ENCODE data around the gene ENTPD2.
A peak's percentile ranks its signal among the peaks of the same experiment; 100 is the strongest.

The ENTPD2 gene

DNA sequence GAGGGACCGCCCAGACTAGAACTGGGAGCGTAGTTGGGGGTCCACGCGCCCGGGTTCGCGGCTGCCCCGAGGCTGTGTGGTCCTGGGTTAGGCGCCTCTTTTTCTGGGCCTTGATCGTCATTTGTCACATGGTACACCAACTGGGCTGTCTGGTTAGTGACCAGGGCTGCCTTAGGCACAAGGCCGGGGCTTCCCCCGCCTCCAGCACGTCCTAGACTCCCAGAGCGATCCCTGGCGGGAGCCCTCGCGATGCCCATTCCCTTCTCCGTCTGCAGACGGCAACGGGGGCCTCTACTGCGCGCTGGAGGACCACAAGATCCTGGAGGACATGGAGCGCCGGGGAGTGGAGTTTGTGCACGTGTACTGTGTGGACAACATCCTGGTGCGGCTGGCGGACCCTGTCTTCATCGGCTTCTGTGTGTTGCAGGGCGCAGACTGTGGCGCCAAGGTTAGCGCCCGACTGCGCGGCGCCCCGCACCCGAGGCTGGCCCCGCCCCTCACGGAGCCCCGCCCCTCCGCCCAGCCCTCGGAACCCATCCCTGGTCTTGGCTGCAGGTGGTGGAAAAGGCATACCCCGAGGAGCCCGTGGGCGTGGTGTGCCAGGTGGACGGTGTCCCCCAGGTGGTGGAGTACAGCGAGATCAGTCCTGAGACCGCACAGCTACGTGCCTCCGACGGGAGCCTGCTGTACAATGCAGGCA is 25.0 kb upstream of the ENTPD2 start:
- DNase-seq: peak; percentile 69 to 80 (median 75)

DNA sequence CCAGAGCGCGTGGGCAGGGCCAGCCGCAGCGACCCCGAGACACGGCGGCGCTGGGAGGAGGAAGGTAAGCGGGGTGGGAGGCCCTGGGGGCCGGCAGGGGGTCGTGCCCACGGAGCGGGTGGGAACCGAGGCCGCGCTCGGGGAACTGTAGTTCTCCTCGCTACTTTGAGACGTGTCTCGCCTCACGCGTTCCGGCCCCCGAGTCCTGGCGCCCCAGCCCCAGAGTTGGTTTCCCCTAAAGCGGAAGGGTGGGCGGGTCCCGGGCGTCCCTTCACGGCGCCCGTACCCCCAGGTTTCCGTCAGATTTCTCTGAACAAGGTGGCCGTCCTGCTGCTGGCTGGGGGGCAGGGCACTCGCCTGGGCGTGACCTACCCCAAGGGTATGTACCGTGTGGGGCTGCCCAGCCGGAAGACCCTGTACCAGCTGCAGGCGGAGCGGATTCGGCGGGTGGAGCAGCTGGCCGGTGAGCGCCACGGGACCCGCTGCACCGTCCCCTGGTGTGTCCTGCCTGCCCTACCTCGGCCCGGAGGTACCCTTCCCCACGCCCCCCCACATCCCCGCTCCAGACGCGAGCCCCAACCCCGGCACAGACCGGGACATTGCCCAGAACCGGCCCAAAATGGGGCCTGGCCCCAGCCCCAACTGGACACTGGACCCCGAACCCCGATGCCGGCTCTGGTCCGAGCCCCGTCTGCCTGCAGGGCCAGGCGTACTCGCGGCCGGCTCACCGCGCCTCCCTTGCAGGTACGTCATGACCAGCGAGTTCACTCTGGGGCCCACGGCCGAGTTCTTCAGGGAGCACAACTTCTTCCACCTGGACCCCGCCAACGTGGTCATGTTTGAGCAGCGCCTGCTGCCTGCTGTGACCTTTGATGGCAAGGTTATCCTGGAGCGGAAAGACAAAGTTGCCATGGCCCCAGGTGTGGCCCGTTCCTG is 24.2 kb upstream of the ENTPD2 start:
- no peak for DNase-seq

DNA sequence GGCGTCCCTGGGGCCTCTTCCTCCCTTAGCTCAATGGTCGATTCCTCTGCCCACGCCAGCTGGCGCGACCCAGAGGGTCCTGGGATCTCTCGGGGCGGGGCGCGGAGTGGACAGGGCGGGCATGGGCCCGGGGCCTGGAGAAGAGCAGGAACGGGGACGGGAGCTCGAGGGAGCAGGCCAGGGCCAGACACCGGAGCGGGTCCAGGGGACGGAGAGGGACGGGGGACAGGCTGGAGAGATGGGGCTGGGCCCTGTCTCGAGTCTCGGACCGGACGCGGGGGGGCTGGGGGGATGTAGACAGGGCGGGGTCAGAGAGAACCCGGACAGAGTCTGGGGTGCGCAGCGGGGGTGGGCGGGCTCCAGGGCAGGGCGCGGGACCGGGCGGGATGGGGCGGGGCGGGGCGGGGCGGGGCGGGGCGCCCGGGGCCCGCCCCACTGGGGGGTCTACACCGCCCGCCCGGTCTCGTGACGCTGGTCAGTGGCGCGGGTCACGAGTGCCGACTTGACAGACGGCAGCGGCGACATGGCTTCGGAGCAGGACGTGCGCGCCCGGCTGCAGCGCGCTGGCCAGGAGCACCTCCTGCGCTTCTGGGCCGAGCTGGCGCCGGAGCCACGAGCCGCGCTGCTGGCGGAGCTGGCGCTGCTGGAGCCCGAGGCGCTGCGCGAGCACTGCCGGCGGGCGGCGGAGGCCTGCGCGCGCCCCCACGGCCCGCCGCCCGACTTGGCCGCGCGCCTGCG is 23.3 kb upstream of the ENTPD2 start, which contains the start of gene UAP1L1:
UAP1L1 (plus strand) TSS at position 508 of the 738 bp plus-strand sequence; CDS start at position 524, 16 bp downstream.
- peak; percentile 11 to 53 (median 38) for DNase-seq

DNA sequence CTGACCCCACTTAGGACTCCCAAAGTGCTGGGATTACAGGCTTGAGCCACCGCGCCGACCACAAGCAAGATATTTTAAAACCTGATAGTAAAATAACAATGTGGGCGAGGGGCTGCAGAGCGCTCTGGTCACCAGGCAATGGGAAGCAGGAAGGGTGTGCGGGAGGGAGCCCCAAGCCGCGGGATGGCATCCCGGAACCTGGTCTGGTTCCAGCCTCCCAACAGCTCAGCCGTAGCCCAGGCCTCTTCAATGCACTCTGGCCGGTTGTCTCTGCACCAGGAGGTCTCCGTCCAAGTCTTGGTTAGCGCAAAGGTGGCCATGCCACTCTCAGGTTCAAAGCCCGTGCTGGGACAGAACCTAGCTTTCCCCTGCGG is 22.8 kb upstream of the ENTPD2 start:
- no peak for DNase-seq

DNA sequence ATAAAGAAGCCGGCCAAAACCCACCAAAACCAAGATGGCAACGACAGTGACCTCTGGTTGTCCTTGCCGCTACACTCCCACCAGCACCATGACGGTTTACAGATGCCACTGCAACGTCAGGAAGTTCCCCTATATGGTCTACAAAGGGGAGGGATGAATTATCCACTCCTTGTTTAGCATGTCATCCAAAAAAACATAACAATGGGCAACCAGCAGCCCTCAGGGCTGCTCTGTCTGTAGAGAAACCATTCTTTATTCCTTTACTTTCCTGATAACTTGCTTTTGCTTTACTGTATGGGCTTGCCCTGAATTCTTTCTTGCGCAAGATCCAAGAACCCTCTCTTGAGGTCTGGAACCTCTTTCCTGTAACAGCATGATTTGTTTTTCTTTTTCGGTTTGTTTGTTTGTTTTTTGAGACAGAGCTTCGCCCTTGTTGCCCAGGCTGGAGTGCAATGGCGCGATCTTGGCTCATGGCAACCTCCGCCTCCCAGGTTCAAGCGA is 21.5 kb upstream of the ENTPD2 start:
- DNase-seq: no peak

DNA sequence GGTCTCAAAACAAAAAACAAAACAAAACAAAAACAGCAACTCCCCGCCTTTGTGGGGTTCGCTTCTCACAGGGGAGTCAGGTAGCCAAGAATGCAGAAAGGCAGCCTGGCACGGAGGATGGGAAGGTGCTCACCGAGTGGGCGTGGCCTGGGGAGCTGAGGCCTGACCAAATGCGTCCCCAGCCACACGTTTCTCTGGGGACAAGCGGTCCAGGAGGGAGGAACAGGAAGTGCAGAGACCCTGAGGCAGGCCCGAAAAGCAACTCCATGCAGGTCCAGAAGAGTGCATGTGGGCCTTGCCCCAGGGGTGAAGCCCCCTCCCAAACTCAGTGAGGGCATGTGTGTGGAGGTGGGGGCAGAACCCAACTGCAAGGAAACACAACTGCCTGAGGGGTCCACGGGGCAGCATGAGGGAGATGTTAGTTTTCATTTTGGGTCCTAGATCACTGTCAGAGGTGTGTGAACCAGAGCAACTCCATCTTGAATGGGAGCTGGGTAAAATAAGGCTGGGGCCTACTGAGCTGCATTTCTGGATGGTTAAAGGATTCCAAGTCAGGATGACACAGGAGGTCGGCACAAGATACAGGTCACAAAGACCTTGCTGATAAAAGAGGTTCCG is 20.9 kb upstream of the ENTPD2 start:
- no peak for DNase-seq

DNA sequence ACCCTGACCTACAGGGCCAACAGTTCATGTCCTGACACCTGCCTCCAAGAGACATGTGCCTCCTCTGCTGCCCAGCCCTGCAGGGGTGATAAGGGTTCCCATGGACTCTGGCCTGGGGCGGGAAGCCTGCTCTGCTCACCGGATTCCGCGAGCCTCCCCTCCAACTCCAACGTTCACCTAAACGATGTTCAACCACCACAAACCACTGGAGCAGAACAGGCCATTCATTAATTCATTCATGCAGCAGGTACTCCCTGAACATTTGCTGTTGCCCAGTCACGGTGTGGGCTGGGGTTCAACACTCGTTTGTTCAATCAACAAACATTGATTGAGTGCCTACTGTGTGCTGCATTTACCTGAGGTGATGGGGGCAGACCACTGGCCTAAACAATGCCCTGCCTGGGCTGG is 20.1 kb upstream of the ENTPD2 start:
- no peak for DNase-seq

DNA sequence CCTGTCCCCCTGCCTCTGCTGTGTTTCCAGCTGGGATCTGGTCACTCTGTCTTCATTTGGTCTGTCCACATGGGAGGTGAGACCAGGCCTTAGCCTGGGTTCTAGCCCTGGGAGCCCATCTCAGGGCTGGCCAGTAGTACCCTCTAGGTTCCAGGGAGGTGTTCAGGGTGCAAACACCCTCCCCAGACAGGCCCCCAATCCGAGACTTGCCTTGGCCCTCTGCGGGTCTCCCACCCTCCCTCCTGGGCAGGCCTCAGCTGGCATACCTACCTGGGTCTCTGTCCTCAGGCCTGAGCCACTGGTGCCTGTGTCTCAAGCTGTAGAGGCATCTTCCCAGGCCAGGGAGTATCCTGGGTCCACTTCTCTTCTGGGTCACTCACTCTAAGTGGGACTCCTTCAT is 17.4 kb upstream of the ENTPD2 start:
- no peak for DNase-seq

DNA sequence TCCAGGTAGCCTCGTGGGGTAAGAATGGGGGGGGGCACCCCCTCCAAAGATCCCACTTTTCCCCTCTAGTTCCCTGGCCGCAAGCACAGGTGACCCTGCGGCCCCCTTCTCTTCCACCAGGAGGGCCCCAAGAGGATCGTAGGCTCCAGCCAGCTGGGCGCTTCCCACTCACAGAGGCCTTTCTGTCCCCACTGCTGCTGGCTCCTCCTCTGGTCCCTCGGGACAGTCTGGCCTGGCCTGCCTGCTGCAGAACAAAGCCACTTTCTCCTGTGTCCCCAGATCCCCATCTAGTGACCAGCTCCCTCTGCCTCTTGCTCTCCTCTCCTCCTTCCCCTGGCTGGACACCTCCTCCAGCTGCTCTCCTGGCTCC is 17.0 kb upstream of the ENTPD2 start:
- peak in 2 of 3 experiments; percentile 51 to 88 for DNase-seq

DNA sequence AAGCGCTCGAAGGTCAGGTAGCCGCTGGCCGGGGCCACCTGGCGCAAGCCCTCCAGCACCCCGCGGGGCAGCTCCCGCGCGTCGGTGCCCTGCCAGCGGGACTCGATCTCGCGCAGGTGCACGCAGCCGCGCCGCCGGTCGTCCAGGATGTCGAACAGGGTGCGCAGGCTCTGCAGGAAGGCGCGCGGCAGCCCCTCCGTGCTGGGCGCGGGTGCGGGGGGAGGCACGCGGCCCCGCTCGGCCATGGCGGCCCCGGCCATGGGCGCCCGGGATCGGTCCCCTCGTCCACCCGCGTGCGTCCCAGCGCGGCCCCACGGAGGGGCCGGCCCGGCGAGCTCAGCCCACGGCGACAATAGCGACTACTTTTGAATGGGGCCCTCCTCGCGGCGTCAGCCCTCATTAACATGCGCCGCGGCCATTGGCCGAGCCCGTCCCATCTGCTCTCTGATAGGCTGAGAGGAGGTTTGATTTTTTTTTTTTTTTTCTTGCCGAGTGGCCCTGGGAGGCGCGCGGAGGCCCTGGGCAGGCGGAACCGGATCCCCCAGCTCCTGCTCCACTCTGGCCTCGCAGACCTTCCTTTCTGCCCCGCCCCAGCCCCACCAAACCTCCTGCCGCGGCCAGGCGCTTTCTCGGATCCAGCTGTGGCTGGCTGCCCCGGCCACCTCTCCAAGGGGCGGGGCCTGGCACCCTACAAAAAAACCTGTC is 16.5 kb upstream of the ENTPD2 start, which contains the start of gene SAPCD2:
SAPCD2 (minus strand) TSS at position 357 of the 705 bp plus-strand sequence; CDS start at position 260, 97 bp downstream.
- peak; percentile 85 to 97 (median 93) for DNase-seq

DNA sequence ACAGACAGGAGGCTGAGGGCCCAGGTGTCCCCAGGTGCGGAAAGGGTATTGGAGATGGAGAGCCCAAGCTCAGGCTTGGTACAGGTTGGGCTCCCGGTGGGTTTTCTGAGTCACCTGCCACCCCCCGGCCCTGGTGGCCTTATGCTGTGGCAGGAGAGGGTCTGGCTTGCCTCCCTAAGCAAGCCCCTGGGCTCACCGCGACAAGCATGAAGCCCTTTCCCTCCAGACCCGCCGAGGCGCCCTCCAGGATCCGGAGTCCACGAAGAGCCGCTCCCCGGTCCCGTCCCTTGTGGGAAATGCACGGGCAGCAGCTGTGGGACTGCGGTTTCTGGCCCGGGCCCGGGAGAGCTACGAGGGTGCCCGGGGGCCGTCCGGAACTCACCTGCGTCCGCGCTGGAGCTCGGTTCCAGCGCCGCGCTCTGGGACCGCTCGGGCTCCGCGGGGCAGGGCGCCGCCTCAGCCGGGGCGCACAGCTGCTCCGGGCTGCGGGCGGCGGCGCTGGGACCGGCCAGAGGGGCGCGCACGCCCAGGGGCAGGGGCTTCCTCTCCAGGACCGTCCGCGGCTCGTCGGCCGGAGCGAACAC is 15.7 kb upstream of the ENTPD2 start:
- DNase-seq: peak in 2 of 3 experiments; percentile 55 to 65

DNA sequence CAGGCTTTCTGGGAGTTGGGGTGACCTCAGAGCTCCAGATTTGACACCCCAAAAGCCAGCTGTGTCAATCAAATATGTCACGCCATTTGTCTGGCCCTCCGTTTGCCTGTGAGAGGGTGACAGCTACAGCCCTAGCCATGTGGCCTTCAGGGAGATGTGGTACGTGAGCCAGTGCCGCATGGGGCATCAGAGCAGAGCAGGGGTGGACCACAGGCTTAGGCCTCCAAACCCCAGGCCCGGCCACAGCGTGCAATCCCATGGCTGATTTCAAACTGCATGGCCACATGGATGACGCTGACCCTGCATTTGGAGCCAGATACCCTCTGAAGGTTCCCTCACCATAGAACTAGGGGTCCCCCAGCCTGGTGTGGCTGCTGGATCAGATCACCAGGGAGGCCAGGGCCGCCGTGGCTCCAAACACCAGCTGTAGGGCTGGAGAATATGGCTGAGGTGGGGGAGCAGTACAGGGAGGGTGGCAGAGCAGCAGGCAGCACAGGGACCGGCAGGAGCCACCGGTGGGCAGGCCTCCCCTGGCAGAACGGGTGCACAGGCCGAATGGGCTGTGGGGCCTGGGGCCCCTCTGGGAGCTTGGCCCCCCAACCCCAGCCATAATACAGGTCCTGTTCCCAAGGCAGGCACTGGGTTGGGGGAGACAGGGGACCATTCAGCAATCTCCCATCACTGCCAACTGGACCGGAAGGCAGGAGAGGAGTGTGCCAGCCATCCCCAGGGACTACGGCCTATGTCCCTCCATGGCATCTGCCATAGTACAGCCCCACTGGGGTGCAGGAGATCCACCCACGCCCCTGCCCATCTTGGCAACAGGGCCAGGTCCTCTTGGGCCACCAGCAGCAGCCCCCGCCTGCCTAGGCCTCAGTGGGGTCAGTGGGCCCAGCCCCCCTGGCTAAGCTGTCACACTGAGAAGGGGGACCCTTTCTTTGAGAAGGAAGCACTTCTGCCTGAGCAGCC is 15.0 kb upstream of the ENTPD2 start:
- DNase-seq: no peak

DNA sequence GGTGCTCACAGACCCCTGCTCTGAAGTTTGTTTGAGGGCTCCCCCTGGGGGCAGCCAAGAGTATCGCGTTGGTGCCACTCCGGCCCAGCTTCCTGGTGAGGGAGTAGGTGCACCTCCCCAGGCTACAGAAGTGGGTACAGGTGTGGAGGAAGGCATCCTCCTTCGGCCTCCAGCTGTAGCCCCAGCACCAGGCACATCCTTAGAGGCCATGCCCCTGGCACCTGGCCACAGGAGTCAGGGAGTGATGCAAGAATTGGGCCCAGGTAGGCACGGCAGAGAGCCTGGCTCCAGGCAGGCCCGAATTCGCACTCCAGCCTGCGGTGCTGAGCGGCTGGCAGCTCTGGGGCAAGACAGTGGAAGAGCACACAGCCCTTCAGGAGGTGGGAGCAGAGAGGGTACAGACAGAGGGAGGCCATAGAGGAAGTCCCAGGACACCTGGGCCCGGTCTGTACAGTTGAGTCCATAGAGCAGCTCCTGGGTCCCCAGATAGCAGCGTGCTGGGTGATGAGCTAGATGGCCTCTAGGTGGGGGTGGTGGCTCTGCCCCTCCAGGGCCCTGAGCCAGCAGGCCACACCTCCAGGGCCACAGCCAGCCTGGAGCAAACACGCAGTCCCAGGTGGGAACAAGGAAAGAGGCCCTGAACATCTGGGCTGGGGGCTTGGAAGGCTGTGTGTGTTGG is 14.1 kb upstream of the ENTPD2 start:
- peak; percentile 50 to 89 (median 73) for DNase-seq

DNA sequence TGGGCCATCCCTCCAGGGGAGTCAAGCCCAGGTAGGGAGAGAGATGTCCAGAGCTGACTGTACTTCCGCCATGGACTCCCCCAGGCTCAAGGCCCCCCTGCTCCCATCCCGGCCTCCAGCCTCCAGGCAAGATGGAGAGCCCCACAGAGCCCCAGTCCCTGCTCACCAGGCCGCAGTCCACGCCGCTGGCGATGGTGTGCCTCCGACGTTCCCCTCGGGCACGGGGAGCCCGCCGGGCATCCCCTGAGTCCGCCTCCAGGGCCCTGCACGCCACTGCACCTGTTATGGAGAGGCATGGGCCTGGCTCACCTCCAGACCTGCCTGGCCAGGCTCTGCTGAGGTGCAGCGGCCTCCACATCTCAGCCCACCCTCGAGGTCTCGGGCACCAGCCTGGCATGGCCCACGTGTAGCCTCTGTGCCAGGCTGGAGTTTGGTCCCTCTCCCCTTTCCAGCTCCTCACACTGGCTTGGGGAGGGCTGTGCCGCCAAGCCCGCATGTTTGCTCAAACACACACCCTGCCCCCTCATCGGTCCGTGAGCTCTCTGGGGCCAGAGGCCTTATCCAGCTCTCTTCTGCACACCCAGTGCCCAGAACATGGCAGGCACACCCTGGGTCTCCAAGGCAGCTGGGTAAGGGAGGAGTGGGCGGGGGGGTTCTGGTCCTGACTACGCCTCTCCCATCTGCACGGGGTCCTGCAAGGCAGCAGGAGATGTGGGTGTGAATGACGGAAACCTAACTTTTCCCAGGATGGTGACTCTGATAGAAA is 12.4 kb upstream of the ENTPD2 start:
- no peak for DNase-seq

DNA sequence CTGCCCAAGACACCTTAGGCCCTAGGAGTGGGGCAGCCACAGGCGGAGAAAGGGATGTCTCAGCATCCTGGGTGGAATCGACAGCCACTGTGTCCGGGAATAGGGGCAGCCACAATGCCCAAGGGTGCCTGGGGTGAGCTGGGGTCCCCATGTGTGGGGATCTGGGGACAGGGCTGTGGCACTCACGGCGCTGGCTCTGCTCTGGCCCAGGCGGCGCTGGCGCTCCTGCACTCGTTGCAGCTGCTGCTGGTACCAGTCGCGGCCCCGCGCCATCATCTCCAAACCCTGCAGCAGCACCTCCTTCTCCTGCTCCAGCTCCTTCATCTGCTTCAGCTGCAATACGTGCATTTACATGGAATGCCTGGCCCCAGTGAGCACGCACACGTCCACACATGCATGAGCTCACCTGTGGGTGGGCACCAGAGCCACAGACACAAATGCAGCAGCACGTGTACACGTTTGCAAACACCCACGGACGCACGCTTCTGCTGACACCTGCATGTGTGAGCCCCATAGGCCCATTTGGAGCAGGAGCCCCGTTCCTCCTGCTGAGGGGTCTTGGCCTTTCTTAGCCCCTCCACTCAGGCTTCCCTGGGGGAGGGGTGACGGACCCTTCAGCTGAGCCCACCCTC is 11.6 kb upstream of the ENTPD2 start:
- no peak for DNase-seq

DNA sequence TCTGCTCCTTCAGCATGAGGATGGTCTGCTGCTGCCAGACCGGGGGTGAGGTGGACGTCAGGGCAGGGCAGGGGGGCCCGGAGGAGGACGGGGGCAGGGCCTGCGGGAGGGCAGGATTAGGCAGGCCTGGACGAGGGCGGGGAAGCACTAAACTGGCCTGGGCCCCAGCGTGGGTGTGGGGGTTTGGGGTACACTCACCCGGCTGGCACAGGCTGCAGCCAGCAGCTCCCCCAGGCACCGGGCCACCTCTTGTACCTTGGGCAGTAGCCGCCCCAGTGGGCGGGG is 11.0 kb upstream of the ENTPD2 start:
- no peak for DNase-seq

DNA sequence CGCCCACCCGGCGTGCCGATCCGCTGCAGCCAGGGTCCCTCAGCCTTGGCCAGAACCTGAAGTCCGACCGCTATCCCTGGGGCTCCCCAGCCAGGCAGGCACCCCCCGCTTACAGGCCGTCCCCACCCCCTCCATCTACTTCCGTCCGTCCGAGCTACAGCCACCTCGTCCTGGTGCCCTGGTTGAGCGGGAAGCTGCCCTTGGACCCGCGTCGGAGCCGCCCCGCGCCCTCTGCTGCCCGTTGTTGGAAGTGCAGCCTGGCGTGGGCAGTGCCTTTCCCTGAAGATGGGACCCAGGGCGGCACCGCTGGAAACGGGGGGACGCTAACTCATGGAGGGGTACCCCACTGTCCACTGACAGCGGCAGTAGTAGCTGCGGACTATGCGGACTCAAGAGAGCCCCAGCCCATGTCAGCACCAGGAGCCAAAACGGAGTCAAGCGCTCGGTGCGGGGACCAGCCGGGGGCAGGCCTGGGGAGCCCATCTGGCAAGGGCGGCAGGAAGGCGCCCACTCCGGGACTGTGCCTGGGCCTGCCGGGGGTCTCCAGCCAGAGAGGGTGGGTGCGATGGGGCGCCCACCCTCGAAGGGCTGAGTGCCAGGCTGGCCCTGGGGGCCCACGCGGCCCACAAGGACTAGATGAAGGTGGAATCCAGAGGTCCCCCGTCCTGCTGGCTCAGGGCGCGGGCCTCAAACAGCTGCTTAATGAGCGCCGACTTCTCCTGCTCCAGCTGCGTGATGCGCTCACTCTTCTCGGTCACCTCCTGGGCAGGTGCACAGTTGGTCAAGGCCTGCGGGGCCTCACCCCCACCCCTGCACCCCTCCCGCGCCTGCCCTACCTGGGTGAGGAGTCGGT is 10.4 kb upstream of the ENTPD2 start:
- peak; percentile 16 to 70 (median 53) for DNase-seq
